NCI-H187 treated with DMSO at 0.1 percent for 48 hours (cell line): ENCODE results near the gene GPR18.

Experiments used
- DNase-seq: peaks from one replicate; lab custom pipeline; 2025; lab: John Stamatoyannopoulos, UW

GPR18 gene

DNA sequence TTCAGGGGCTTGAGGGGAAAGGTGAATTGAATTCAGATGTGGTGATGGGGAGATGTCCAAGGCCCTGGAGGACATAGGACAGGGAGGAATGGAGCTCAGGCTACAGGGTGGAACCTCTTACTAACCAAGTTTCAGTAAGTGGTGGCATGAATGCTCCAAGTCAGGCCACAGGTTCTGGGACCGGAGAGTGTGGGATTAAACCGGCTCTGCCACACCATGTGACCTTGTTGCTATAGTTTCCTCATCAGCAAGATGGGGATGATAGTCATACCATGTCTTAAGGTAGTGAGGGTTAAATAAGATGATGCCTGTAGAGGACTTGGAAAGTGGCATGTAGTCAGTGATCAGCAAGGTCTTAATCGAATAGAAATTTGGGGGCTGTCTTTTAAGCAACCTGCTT is 32.7 kb upstream of the GPR18 start:
- no peak for DNase-seq

DNA sequence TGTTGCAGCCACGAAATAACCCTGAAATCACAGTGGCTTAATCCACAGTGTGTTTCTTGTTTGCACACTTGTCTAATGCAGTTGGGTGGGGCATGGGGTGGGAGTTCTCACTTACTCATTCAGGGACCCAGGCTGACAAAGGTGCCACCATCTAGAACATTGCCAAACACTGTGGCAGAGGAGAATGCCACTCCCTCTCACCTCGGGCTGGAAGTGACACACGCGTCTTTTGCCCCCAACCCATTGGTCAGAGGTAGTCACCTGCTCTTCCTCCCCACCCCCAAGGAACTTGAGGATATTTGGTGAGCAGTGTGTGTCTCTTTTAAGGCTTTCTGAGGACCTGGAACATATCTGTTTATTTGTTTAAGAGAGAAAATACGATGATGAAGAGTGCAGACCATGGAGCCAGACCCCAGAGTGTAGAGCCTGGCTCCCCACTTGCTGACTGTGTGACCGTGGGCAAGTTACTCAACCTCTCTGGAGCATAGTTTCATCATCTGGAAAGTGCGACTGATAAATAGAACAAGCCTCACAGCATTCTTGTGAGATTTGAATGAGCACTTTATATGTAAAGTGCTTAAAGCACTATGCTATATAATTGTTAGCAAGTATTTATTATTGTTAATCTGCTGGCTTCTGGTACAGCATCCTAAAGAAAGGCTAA is 31.6 kb upstream of the GPR18 start:
- no peak for DNase-seq

DNA sequence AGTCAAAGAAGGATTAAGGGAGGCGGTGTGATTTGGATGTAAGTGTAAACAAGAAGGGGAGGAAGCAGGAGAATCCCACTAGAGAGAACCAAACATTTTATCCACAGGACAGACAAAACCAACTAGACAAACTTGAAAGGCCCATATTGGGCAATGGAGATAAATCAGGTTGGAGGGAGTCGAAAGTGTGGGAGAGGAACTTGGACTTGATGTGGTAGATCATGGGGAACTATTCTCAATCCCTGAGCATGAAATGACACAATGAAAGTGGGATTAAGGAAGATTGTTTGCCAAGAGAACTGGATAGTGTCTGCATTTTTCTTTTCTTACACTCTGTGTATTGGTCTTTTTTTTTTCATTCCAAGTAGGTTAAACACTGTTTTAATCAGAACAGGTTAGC is 31.1 kb upstream of the GPR18 start:
- DNase-seq: no peak

DNA sequence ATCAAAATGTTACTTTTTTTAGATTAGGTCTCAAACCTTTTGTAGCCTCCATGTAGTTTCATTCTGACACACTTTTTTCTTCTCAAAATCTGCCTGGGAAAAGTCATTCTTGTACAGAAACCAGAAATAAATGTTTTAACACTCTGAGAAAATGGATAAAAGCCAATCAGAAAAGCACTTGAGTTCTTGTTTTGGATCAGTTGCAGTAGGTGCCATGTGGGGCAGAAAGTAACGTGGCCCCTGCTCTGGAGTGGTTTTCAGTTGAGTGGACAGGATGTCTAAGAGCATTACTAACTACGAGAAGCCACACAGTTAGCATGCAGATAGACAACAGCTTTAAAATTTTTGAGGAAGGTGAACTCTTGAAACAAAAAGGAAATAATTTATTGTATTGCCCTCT is 29.9 kb upstream of the GPR18 start:
- no peak for DNase-seq

GRCh38 chr13:99287551-99287950 is 29.4 kb upstream of the GPR18 start:
- DNase-seq: no peak

DNA sequence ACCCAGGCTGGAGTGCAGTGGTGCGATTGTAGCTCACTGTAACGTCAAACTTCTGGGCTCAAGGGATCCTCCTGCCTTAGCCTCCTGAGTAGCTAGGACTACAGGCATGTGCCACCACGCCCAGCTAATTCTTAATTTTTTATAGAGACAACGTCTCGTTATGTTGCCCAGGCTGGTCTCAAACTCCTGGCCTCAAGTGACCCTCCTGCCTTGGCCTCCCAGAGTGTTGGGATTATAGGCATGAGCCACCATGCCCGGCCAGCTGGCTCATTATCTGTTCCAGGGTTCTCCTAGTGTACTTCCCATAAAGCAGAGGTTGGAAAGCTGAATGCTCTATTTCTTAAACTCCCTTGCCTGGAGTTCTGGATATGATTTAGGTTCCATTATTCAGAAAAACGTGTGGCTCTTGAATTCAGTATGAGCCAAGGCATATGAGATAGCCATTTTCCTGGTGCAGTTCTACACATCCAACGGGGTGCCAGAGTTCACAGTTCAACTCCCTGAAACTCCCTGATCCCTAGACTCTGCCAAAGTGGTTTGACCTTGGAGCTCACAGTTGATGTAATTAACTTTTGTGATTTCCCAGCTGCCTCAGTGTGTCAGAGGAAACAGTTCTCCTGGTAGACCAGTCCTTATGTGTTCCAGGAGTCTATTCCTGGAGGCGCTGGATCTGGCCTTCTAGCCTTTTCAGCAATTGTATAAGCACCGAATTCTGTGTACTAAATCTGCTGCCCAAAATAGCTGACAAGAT is 27.4 kb upstream of the GPR18 start:
- no peak for DNase-seq

DNA sequence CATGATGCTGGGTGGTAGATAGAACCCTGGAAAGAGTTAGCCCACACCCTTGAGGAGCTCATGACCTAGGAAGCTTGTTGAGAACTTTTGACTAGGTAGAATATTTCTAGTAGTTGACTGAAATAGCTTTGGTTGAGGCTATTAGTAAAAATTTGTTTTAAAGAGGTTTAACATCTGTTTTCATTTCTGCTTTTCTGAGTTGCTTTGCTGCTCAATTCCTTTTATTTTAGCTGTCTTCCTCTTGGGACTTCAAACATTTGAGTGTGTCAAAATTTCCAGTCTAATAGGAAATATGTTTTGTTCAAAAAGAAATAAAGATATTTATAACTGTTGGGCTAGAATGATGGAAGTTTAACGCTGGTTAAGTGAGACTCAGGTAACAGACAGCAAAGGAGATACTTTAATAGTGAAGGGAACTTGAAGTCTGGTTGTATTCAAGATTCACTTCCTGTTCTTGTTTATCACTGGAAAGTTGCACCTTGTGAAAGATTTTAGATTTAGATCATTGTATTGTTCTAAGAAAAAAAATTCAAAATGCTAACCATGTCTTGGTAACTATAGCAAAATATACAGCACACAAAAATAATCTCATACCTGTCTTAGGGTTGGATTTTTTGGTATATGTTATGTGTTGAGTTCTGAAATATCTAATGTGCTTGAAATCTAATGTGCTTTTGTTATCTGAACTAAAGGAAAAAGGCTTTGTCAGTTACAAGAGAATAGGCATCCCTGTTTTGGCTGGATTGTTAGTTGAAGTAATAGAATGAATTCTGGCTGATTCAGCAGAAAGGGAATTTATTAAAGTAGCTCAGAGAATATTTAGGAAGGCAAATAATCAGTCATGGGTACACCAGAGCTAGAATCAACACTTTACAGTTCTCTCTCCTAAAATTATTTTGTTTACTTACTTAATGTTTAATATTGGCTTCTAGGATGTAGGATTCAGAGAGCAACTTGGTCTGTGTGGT is 24.4 kb upstream of the GPR18 start:
- DNase-seq: no peak

DNA sequence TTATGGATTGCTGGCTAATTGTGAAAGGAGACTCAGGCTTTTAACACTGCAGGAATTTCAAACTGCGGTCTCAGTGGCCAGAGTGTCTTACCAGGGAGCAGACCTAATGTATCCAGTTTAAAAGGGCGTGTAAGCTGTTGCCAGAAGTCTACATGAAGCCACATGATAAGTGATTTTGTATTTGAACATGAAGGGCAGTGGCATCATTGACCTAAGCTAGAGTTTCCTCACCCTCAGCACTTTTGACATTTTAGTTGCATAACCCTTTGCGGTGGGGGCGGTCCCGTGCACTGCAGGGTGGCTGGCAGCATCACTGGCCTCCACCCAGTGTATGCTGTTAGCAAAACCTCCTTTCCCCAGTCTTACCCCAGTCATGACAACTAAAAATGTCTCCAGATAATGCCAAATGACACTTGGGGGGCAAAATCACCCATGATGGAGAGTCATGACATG is 23.7 kb upstream of the GPR18 start:
- no peak for DNase-seq

- DNase-seq: no peak
Observed at GRCh38 chr13:99280166-99280565, 22.0 kb upstream of the GPR18 start.

GRCh38 chr13:99279637-99280036 is 21.5 kb upstream of the GPR18 start:
- DNase-seq: no peak

DNA sequence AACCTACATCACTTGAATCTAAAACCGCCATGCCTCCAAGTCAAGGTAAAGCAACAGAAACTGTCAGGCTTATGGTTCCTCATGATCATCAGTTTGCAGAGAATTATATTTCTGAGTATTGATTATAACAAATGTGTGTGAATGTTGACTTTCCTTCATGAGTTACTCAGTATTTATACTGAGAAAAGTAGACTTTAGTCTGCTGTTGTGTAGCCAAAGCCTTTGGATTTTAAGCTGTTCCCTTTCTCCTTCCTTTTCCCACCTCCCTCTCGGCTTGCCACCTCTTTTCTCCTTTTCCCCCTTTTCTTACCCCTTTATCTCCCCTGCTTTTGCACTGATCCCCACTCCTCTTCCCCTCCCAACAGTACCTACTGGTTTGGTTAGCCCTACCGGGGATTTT is 20.7 kb upstream of the GPR18 start:
- DNase-seq: no peak

- no peak for DNase-seq
Observed at GRCh38 chr13:99278200-99278599, 20.0 kb upstream of the GPR18 start.

GRCh38 chr13:99277629-99278028 is 19.4 kb upstream of the GPR18 start:
- no peak for DNase-seq

DNA sequence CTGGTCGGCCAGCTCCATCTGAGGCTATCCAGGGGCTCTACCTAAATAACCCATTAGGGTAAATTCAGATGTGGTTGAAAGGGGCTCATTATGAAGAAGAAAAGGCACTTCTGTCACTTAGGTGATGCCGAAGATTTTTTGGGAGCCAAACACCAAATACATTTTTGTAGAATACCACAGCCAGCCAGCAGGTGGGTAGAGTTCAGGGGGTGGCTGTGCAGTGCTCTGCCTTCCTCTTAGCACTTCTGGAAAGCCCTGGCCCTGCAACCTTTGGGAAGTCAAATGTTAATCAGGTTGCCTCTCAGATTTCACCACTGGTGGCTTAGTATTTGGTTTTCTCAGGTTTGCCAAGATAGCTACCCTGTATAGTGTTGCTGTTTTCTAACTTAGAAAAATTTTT is 18.5 kb upstream of the GPR18 start:
- no peak for DNase-seq

GRCh38 chr13:99275093-99275469 is 16.9 kb upstream of the GPR18 start:
- no peak for DNase-seq

DNA sequence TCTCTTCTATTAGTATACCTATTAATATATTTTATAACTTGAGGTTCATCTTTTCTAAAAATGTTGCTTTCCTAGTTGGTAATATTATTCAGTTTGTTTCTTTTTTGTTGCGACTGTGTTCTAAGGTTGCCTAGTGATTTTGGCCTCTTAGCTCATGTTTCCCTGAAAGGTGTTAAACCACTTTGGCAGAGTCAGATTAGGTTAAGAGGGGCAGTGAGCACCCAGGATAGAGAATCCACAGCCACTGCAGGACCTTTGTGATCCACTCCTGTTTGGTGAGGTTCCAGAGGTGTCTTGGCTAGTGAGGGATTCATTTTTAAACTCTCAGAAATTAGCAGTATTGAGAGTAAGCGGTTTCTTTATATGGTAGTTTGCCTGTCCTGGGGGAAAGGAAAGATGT is 14.9 kb upstream of the GPR18 start:
- no peak for DNase-seq

GRCh38 chr13:99272481-99272880 is 14.3 kb upstream of the GPR18 start:
- no peak for DNase-seq

GRCh38 chr13:99271249-99271648 is 13.1 kb upstream of the GPR18 start:
- DNase-seq: no peak

DNA sequence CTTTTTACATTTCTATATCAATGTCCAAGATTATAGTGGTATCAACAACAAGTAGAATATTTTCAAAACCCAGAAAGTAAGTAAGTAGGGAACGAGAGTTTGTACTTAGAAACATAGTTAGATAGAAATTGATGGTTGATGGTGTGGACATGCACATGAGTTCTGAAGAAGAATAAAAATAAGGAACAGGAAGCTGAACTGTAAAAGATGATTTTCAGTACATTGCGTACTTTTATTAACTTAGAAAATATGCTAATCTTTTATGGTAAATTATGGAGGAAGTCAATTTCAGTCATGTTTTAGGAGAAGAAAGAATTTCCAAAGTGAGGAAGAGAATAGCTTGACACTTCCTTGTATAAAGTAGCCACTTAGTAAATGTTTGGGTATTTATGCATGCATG is 12.3 kb upstream of the GPR18 start:
- no peak for DNase-seq

DNA sequence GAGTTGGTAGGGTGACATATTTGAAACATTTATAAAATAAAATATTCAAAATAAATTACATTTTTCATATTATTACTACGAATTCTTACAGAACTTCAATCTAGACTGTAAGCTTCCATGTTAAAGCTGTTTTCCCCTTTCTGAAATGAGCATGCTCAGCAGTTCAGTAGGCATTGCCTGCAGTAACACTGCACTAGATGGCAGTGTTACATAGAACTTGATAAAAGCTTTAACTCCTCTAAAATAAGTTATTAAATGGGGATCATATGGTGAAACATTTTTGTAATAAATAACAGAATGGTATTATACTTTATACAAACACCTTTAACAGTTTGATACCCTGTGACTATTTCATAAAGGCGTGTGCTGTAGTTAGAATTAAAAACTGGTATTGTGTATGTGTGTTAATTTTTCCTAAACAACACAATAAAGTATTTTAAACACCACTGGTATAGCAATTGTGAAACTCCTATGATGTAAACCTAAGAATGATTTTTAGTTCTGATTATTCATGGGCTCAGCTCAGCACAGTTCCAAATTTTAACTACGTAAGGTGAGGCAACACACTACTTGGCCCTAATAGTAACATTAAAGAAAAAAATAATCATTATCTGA is 11.6 kb upstream of the GPR18 start:
- no peak for DNase-seq

DNA sequence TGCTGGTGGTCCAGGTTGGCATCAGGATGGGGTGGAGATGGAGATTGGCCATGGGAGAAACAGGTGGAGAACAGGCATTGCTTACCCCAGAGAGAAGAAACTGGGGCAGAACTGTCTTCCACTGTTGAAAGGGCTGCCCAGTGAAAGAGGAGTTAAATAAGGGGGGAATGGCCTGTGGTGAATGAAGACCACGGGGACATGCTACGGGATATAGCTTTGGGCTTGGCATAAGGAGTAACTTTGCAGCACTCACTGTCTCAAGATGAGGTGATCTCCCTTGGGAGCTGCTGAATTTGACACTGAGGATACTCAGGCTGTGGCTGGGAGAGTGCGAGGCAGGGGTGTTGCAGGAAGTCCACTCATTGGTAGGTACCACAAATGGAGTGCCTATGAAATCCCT is 10.6 kb upstream of the GPR18 start:
- DNase-seq: no peak

GRCh38 chr13:99267927-99268326 is 9.7 kb upstream of the GPR18 start:
- DNase-seq: no peak
